WTC11 (cell line): Measurements from ENCODE around the gene MIER2.
A peak's percentile ranks its signal among the peaks of the same experiment; 100 is the strongest.

ENCODE experiments used
- ATF1 ChIP-seq: sonication (generic); formaldehyde crosslinking; IDR thresholded peaks from 2 replicates; pipeline ENCODE4 v1.8.1; 2023; ENCODE audit warnings: mild to moderate bottlenecking, moderate library complexity, missing genetic modification reagents
- CBFB ChIP-seq: sonication (generic); formaldehyde crosslinking; IDR thresholded peaks from 2 replicates; pipeline ENCODE4 v1.8.1; 2022; ENCODE audit warnings: mild to moderate bottlenecking, low read depth, missing genetic modification reagents
- CTCF ChIP-seq: fragments of 200-600 bp; IDR thresholded peaks from 2 replicates; pipeline ENCODE4 v1.8.0; 2022; ENCODE audit warnings: antibody characterized with exemption
- ESRRA ChIP-seq: sonication (generic); formaldehyde crosslinking; IDR thresholded peaks from 2 replicates; pipeline ENCODE4 v1.8.1; 2022; ENCODE audit warnings: mild to moderate bottlenecking, missing genetic modification reagents, borderline replicate concordance
- ETV6 ChIP-seq: sonication (generic); formaldehyde crosslinking; IDR thresholded peaks from 2 replicates; pipeline ENCODE4 v1.8.1; 2022; ENCODE audit warnings: mild to moderate bottlenecking, missing genetic modification reagents
- GABPB1 ChIP-seq: sonication (generic); formaldehyde crosslinking; IDR thresholded peaks from 2 replicates; pipeline ENCODE4 v1.8.1; 2023; ENCODE audit warnings: mild to moderate bottlenecking, missing genetic modification reagents
- JUN ChIP-seq: sonication (generic); formaldehyde crosslinking; IDR thresholded peaks from 2 replicates; pipeline ENCODE4 v1.8.0; 2023; ENCODE audit warnings: mild to moderate bottlenecking, missing genetic modification reagents
- KAT7 ChIP-seq: sonication (generic); formaldehyde crosslinking; IDR thresholded peaks from 2 replicates; pipeline ENCODE4 v1.8.1; 2023; ENCODE audit warnings: missing genetic modification reagents, mild to moderate bottlenecking, borderline replicate concordance
- ZBTB43 ChIP-seq: sonication (generic); formaldehyde crosslinking; IDR thresholded peaks from 2 replicates; pipeline ENCODE4 v1.8.1; 2023; ENCODE audit warnings: mild to moderate bottlenecking, missing genetic modification reagents

GRCh38 chr19:344625-345319 lies at the start of gene MIER2:
- TF ChIP-seq ESRRA (CRISPR knock-in tag) (no peak), CTCF (no peak), CBFB (CRISPR knock-in tag) (no peak), ATF1 (CRISPR knock-in tag) (no peak), JUN (CRISPR knock-in tag) (no peak), KAT7 (CRISPR knock-in tag) (no peak), GABPB1 (CRISPR knock-in tag) (no peak), ZBTB43 (CRISPR knock-in tag) (no peak), ETV6 (CRISPR knock-in tag) (0 out of 2 replicates have a peak, but pooled peaks have one; percentile 33)
